ENCODE results near the gene KDM1A.

The KDM1A gene

DNA sequence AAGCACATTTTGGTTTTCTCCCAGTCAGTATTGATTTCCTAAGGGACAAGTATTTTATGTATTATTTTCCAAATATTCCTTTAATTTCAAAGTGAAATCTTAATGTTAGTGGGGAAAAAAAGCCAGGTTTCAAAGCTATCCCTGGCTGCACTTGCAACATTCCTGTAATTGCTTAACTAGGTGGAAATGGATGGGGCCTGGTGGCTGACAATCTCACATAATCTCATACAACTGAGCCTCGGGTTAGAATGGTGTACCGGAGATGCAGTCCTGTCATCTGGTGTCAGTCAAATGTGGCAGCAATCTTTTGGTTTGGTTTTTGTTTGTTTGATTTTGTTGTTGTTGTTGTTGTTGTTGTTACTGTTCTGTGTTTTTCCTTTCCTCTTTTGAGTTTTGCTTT, 46.1 kb downstream of the KDM1A start:
- no peak for DNase-seq

DNA sequence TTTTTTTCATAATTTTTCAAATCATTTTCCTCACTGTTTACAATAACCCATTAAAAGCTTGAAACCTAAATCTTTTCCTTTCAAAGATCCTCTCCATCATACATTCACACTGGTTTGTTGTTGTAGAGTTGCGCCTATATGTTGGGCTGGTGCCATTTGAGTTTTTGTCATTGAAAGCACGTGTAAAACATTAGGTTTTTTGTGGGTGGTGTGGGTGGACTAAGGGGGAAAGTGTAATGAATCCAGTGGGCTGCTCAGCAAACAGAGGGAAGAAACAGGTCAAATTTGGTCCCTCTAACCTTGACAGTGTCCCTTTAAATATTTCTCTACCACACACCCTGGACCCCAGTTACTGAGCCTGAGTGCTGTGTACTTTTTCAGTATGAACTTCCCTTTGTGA, 46.8 kb downstream of the KDM1A start:
- DNase-seq = no peak

- no peak for DNase-seq
Measured at GRCh38 chr1:23069149-23069548, 49.9 kb downstream of the KDM1A start.

DNA sequence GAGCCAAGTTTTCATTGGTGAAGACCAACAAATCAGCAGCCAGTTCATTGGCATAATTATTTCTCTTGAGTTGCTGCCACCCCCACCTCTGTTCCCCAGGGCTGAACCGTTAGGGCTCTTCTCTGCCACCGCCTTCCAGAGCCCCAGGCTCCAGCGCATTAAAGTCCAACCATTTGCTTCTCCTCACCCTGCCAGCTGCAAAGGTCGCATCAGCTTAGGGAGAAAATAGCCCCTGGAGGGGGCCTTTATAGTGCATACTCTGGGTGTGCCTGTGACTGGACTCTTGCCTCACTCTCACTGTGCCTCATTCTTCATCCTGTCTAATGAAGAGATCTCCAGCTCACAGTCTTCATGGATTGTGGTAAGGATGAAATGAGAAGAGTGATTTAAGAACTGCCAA, 50.4 kb downstream of the KDM1A start:
- DNase-seq = no peak

GRCh38 chr1:23074012-23074411, 54.7 kb downstream of the KDM1A start:
- no peak for DNase-seq

DNA sequence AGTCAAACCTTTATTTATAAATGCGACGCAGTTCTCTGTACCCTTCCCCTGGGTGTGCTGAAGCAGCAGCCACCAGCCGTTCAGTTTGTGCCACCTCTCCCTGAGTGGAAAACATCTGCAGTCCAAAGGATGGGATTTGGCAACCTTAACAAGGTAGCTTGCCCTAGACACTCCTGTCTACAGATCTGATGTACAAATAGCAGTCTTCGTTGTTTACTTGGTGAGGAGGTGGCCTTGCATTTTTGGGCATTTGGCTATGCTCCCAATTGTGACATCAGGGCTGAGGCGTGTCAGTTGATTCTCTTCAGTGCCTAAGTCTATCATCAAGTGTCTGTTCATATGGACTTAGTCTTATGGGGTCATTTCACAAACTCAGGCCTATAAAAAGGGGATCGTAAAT, 59.8 kb downstream of the KDM1A start:
- no peak for DNase-seq

DNA sequence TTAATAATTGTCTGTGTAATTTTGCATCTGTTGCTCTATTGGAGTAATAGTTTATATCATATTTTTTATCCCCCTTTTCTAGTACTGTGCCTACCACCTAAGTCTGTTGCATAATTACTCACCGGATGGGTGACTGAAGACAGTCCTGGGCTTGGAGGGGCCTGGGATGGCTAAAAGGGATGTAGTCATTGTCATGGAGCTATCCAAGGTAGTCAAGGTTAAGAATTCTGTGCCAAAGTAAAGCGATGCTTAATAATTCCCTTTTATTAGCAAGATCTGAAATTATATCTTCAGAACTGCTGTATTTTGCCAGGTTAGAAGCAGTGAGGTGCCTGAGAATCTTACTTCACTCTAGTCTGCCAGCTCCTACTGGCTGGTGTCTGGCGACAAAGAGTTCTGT, 61.6 kb downstream of the KDM1A start:
- no peak for DNase-seq

GRCh38 chr1:23081376-23081775, 62.1 kb downstream of the KDM1A start:
- no peak for DNase-seq

- no peak for DNase-seq
Measured at GRCh38 chr1:23083714-23084480, 64.6 kb downstream of the KDM1A start.

GRCh38 chr1:23084880-23085279, 65.6 kb downstream of the KDM1A start:
- DNase-seq = no peak

- DNase-seq = no peak
Measured at GRCh38 chr1:23085696-23086095, 66.4 kb downstream of the KDM1A start.

GRCh38 chr1:23088027-23088426, 68.8 kb downstream of the KDM1A start:
- no peak for DNase-seq

GRCh38 chr1:23090056-23090455, 70.8 kb downstream of the KDM1A start:
- no peak for DNase-seq

- no peak for DNase-seq
Measured at GRCh38 chr1:23091545-23091944, 72.3 kb downstream of the KDM1A start.

GRCh38 chr1:23092447-23092846, 73.2 kb downstream of the KDM1A start:
- DNase-seq = no peak

DNA sequence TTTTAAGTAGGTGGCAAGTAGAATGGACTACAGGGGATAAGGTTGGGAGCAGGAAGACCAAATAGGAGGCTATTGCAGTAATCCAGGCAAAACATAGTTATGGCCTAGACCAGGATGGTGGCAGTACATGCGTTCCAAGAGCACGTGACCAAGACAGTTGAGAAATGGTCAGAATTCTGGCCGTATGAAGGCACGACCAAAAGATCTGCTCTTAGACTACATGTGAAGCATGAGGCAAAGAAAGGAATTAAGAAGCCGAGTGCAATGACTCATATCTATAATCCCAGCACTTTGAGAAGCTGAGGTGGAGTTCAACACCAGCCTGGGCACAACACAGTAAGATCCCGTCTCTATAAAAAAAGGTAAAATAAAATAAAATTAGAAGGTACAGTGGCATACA, 78.0 kb downstream of the KDM1A start:
- DNase-seq = no peak

DNA sequence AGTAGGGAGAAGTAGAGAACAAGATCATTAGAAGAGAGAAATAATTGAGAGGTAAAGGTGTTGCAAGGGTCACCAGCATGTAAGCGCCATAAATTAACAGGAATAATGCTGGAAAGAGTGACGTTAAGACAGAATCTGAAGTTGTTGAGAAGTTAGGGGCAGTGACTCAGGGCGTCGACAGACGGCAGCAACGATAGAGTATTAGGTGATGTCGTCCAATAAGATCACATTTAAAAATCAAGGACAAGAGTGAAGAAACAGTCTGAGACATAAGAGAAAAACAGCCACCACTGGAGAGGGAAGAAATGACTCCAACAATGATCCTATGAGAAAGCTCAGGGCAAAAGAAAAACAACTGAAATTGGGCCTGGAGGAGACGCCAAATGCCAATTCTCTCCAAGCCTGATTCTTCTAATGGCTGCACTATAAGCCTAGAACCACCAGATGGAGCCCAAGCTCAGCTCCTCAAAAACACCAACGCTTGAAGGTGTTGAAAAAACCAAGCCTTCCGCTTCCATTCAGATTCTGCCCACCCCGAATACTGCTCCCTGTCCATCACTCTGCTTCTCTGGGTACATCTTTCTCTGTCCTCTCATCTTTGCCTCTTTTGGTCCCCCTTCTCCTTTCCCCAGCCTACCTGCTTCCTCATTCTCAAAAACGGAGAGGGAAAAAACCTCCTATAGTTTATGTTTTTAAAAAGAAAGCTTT, 79.3 kb downstream of the KDM1A start:
- DNase-seq = peak; percentile 29

- DNase-seq = no peak
Measured at GRCh38 chr1:23099171-23099536, 79.9 kb downstream of the KDM1A start.

- no peak for DNase-seq
Measured at GRCh38 chr1:23100074-23100748, 80.9 kb downstream of the KDM1A start.

DNA sequence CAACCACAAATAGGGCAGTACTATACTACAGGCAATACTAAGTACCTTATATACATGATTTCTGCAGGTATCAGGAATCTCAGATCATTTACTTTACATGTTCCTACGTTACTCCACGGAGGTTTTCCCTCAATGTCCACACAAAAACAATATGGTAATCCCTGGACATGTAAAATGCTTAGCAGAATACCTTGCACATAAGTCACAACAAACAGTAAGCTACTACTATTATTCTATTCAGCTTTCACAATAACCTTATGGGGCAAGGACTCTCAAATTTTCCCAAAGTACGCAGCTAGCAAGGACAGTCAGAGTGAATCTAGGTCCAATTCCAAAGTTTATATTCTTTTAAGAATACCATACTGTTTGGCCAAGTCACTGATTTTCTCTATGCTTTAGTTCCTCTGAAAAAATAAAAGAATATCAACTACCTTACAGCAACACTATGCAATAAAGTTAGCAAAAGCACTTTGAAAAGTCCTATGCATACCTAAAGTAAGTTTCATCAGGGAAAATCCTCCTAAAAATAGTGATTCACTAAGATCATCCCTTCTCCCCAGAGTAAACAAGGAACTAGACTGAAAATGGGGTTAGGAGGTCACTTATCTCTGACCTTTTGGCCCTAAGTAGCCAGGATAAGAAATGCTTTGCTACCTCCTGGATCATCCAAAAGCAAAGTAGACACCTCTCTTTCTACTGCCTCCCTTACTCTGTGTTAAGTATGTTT, 82.0 kb downstream of the KDM1A start:
- no peak for DNase-seq

- DNase-seq = no peak
Measured at GRCh38 chr1:23101887-23102286, 82.6 kb downstream of the KDM1A start.

GRCh38 chr1:23102289-23102688, 83.0 kb downstream of the KDM1A start:
- DNase-seq = no peak

Data from right kidney (tissue), 1 donor.